GM23248 (cell line): ENCODE measurements around the gene BCL7A. TPM values are rescaled to one million over a fixed set of nuclear protein-coding genes. Genes with fewer than 3 reads are reported as not detected.

Source experiments
- DNase-seq: peaks from one replicate; pipeline ENCODE4 v3.0.0-alpha.2; 2015
- H2AFZ ChIP-seq: fragments of 200-600 bp; sonication (generic); 2 replicates; pipeline ENCODE4 v1.6.1; 2016; ENCODE audit warnings: antibody characterized with exemption
- H3F3A ChIP-seq: fragments of 200-600 bp; sonication (generic); 2 replicates; pipeline ENCODE4 v1.6.1; 2016; ENCODE audit warnings: mild to moderate bottlenecking, antibody characterized with exemption, mixed run types; ENCODE audit not compliant: insufficient read depth
- H3K27ac ChIP-seq: fragments of 200-600 bp; sonication (generic); 2 replicates; pipeline ENCODE4 v1.5.1; 2016; ENCODE audit warnings: mild to moderate bottlenecking
- H3K27me3 ChIP-seq: fragments of 200-600 bp; sonication (generic); replicated peaks from 2 replicates; pipeline ENCODE4 v1.6.1; 2016; ENCODE audit warnings: mild to moderate bottlenecking; ENCODE audit not compliant: insufficient read depth
- H3K36me3 ChIP-seq: fragments of 200-600 bp; sonication (generic); 2 replicates; pipeline ENCODE4 v1.6.1; 2016; ENCODE audit warnings: low read depth, mild to moderate bottlenecking
- H3K4me1 ChIP-seq: fragments of 200-600 bp; sonication (generic); 2 replicates; pipeline ENCODE4 v1.6.1; 2016; ENCODE audit warnings: mild to moderate bottlenecking; ENCODE audit not compliant: insufficient read depth
- H3K4me2 ChIP-seq: fragments of 200-600 bp; sonication (generic); one replicate; pipeline ENCODE4 v1.6.1; 2016; ENCODE audit warnings: mild to moderate bottlenecking; ENCODE audit not compliant: unreplicated experiment
- H3K4me3 ChIP-seq: fragments of 200-600 bp; sonication (generic); 2 replicates; pipeline ENCODE4 v1.5.1; 2016; ENCODE audit warnings: mild to moderate bottlenecking
- H3K79me2 ChIP-seq: fragments of 200-600 bp; sonication (generic); 2 replicates; pipeline ENCODE4 v1.6.1; 2016; ENCODE audit warnings: mild to moderate bottlenecking; ENCODE audit not compliant: insufficient read depth
- H3K9ac ChIP-seq: fragments of 200-600 bp; sonication (generic); 2 replicates; pipeline ENCODE4 v1.6.1; 2016; ENCODE audit warnings: mild to moderate bottlenecking
- H3K9me2 ChIP-seq: fragments of 200-600 bp; sonication (generic); 2 replicates; pipeline ENCODE4 v1.6.1; 2016; ENCODE audit warnings: mixed run types, mild to moderate bottlenecking, moderate library complexity; ENCODE audit not compliant: insufficient read depth
- H3K9me3 ChIP-seq: fragments of 200-600 bp; sonication (generic); one replicate; pipeline ENCODE4 v1.6.1; 2017; ENCODE audit warnings: low read depth
- H4K20me1 ChIP-seq: fragments of 200-600 bp; sonication (generic); 2 replicates; pipeline ENCODE4 v1.6.0; 2016; ENCODE audit not compliant: insufficient read depth
- EZH2 ChIP-seq: fragments of 200-600 bp; sonication (generic); IDR thresholded peaks from 2 replicates; pipeline ENCODE4 v1.6.1; 2018; ENCODE audit warnings: antibody characterized with exemption, mild to moderate bottlenecking; ENCODE audit not compliant: insufficient read depth, poor library complexity, severe bottlenecking
- EZH2phosphoT487 ChIP-seq: fragments of 200-600 bp; sonication (generic); IDR thresholded peaks from 2 replicates; pipeline ENCODE4 v1.6.1; 2018; ENCODE audit warnings: antibody characterized with exemption, moderate library complexity, mild to moderate bottlenecking, low read depth; ENCODE audit not compliant: insufficient read depth
- WGBS, 2 experiments: methylation state at CpG; one replicate each; pipeline ENCODE4 v1.1.6; 2015 to 2017; ENCODE audit warnings: low lambda C conversion rate in 2 of 2, low coverage in 1 of 2; ENCODE audit errors: missing lambda C conversion rate in 2 of 2; 5-methylcytosine and 5-hydroxymethylcytosine counted together
- in situ Hi-C: fragments of 300-500 bp; cut with MboI; formaldehyde crosslinking; loops from 2 replicates; pipeline ENCODE4 v1.15.0; 2020
- polyA plus RNA-seq: library from polyadenylated mRNA; unstranded; fragments of >200 nt; fragmentation: Nextera tagmentation; extraction: Ambion mirVana; gene quantifications from 2 replicates; pipeline ENCODE4 v1.2.1, GENCODE V29; 2016
- total RNA-seq: library from RNA; depleted of rRNA; stranded (reverse); fragments of >200 nt; shearing (Covaris generic); gene quantifications from 2 replicates; pipeline ENCODE4 v1.2.3, GENCODE V29; 2014

BCL7A gene
- total and polyA plus RNA-seq, 2 experiments from 2014 or later, result 2.7 to 4.2 TPM

GRCh38 chr12:122078141-122079032 lies 56.7 kb downstream of the BCL7A start, which contains the start of gene MLXIP:
TSS of gene MLXIP (plus strand) at chr12:122078756. CDS start at chr12:122078854, 98 bp downstream.
- no peaks in the 10 kb centered on the region for H4K20me1 ChIP-seq
- H3K4me2 ChIP-seq, result peak within 1 kb of the TSS; percentile 94
- no peaks in the 10 kb centered on the region for H3K9me2 ChIP-seq
- 1 to 2% methylated on average over 61 to 67 of the region's 113 CpGs for WGBS, 2 experiments
- no peaks in the 10 kb centered on the region for H3K36me3 ChIP-seq
- in situ Hi-C loops, result no loop called here
- peak within 1 kb of the TSS; percentile 84 for H3K9ac ChIP-seq
- no peaks in the 10 kb centered on the region for H3K9me3 ChIP-seq
- H3K79me2 ChIP-seq, result peaks cover 36% of the 10 kb centered on the region
- peak within 1 kb of the TSS; percentile 78 for H3K4me3 ChIP-seq
- H3F3A ChIP-seq, result peaks cover 39% of the 10 kb centered on the region
- H3K4me1 ChIP-seq, result peaks cover 20% of the 10 kb centered on the region
- TF ChIP-seq EZH2phosphoT487 (no peak), EZH2 (no peak)
- peak within 1 kb of the TSS; percentile 86 for H3K27ac ChIP-seq
- peak within 1 kb of the TSS; percentile 91 for H2AFZ ChIP-seq
- peak; percentile 98 for DNase-seq
- H3K27me3 ChIP-seq, result no peaks in the 10 kb centered on the region

- Histone ChIP-seq H3K27ac (peak overlapping the region; percentile 86), H3K9ac (peak overlapping the region; percentile 84), H3F3A (peaks cover 38% of the 10 kb centered on the region), H3K79me2 (peaks cover 43% of the 10 kb centered on the region), H3K27me3 (no peaks in the 10 kb centered on the region), H3K4me3 (peak overlapping the region; percentile 78), H3K4me2 (peak overlapping the region; percentile 94), H4K20me1 (no peaks in the 10 kb centered on the region), H3K36me3 (no peaks in the 10 kb centered on the region), H3K4me1 (peaks cover 20% of the 10 kb centered on the region), H2AFZ (peak overlapping the region; percentile 41; the same call in 1 of the 2 replicates), H3K9me3 (no peaks in the 10 kb centered on the region), H3K9me2 (no peaks in the 10 kb centered on the region)
- in situ Hi-C loops, result no loop called here
- WGBS, 2 experiments, result 0 to 1% methylated on average over 30 to 34 of the region's 38 CpGs
- no peak for TF ChIP-seq EZH2phosphoT487
- DNase-seq, result peak; percentile 66
These were observed 57.4 kb downstream of the BCL7A start for GRCh38 chr12:122079033-122079531.

GRCh38 chr12:122079532-122080081 lies 57.9 kb downstream of the BCL7A start:
- Histone ChIP-seq H3K9me2 (no peaks in the 10 kb centered on the region), H2AFZ (0 out of 2 replicates have a peak overlapping the region, but pooled peaks have one; percentile 41), H3K9me3 (no peaks in the 10 kb centered on the region), H3K36me3 (no peaks in the 10 kb centered on the region), H3K9ac (peak overlapping the region; percentile 84), H3K79me2 (peaks cover 49% of the 10 kb centered on the region), H3F3A (peaks cover 38% of the 10 kb centered on the region), H4K20me1 (no peaks in the 10 kb centered on the region), H3K27ac (peak overlapping the region; percentile 86), H3K4me1 (peaks cover 20% of the 10 kb centered on the region), H3K4me3 (peak overlapping the region; percentile 78), H3K27me3 (no peaks in the 10 kb centered on the region), H3K4me2 (peak overlapping the region; percentile 94)
- in situ Hi-C loops, result no loop called here
- DNase-seq, result peak; percentile 47
- TF ChIP-seq EZH2, result no peak
- WGBS, 2 experiments, result 0 to 1% methylated on average over 13 of the region's 13 CpGs

- TF ChIP-seq EZH2phosphoT487 (no peak), EZH2 (no peak)
- WGBS, 2 experiments, result 7 to 9% methylated on average over 18 of the region's 18 CpGs
- Histone ChIP-seq H3K9me3 (no peaks in the 10 kb centered on the region), H3K4me3 (peak overlapping the region; percentile 78), H3K9ac (peak overlapping the region; percentile 84), H3K79me2 (peaks cover 57% of the 10 kb centered on the region), H4K20me1 (no peaks in the 10 kb centered on the region), H3K4me2 (peak overlapping the region; percentile 94), H3F3A (peaks cover 38% of the 10 kb centered on the region), H3K9me2 (no peaks in the 10 kb centered on the region), H3K27ac (peak overlapping the region; percentile 86), H3K36me3 (no peaks in the 10 kb centered on the region), H3K27me3 (no peaks in the 10 kb centered on the region), H3K4me1 (peaks cover 20% of the 10 kb centered on the region), H2AFZ (0 out of 2 replicates have a peak overlapping the region, but pooled peaks have one; percentile 6)
- DNase-seq, result peak; percentile 86
- in situ Hi-C loops, result no loop called here
These were observed 58.7 kb downstream of the BCL7A start for GRCh38 chr12:122080149-122081082.
